ENCODE results near the gene OR4D11. TPM values are rescaled to one million over a fixed set of nuclear protein-coding genes. Genes with fewer than 3 reads are reported as not detected.
A peak's percentile ranks its signal among the peaks of the same experiment; 100 is the strongest.

OR4D11 gene
- total and polyA plus RNA-seq, 2 donors (not counting 3 experiments of a cell fraction or from before 2014, with no cell fraction given) = not detected

GRCh38 chr11:59510941-59511589, 7.7 kb downstream of the OR4D11 start, which contains the start of gene OR4D9:
OR4D9 (plus strand) TSS chr11:59511539; CDS start chr11:59514913, 3,374 bp downstream.
- no peaks in the 10 kb centered on the region for H3K9me3 ChIP-seq (replicated peaks; ENCODE audit: control insufficient read depth, insufficient read depth, low read length)
- no peaks in the 10 kb centered on the region for H3K9me1 ChIP-seq (replicated peaks; ENCODE audit: control insufficient read depth, extremely low read depth, insufficient read depth, low read length)
- no TSS peak for BruUV-seq (replicated peaks)
- ChIA-PET CTCF (interaction anchor here (0.9 to 2.1 kb wide), 5 partner anchors 8 to 340 kb away, joined by 3 to 14 read pairs (median 4); no protein-coding TSS in a partner anchor), POLR2A (interaction anchor here (0.7 kb wide), 1 partner anchor 19 kb away, joined by 3 read pairs; no protein-coding TSS in a partner anchor)
- H3K27ac ChIP-seq (ENCODE audit: insufficient read depth, low read depth, low read length) = peak within 1 kb of the TSS; percentile 50
- no peaks in the 10 kb centered on the region for H3K27me3 ChIP-seq (ENCODE audit: control insufficient read depth in 2 of 2, insufficient read depth in 2 of 2, low read length in 2 of 2)
- H3K9ac ChIP-seq (replicated peaks; ENCODE audit: extremely low read depth, insufficient read depth, low read length) = no peak within 1 kb of the TSS
- no peaks in the 10 kb centered on the region for H3K36me3 ChIP-seq (ENCODE audit: control insufficient read depth in 2 of 2, extremely low read depth in 1 of 2, insufficient read depth in 2 of 2, low read length in 2 of 2)
- FAIRE-seq = peak; percentile 83
- no peaks in the 10 kb centered on the region for H4K20me1 ChIP-seq (replicated peaks; ENCODE audit: control insufficient read depth, extremely low read depth, insufficient read depth, low read length)
- H3K79me2 ChIP-seq (ENCODE audit: control insufficient read depth, insufficient read depth, low read length) = no peaks in the 10 kb centered on the region
- dilution Hi-C loops (cut with MboI; ENCODE audit: extremely low pct_ligation_motif_present, low sequenced_read_pairs) = no loop called here
- intact Hi-C loops (cut with micrococcal nuclease) = loop anchor here (1.0 to 5.0 kb wide), 2 partner anchors 39 to 79 kb away; no protein-coding TSS in a partner anchor
- DNase-seq (ENCODE audit: low read depth, low spot score) = peak; percentile 83
- TF ChIP-seq POLR2A (IDR thresholded peaks at IDR 0.05; ENCODE audit: low read depth, low read length) (no peak), JUN (IDR thresholded peaks at IDR 0.05; ENCODE audit: borderline replicate concordance, insufficient read depth, insufficient read length, low read depth) (no peak), EZH2 (IDR thresholded peaks at IDR 0.05; ENCODE audit: borderline replicate concordance, low read depth, low read length, severe bottlenecking) (no peak), MAX (IDR thresholded peaks at IDR 0.05; ENCODE audit: insufficient read depth, insufficient read length) (no peak), GATA2 (IDR thresholded peaks at IDR 0.05; ENCODE audit: insufficient read depth, insufficient read length, low read depth, low read length) (peak; percentile 8), POLR2AphosphoS5 (IDR thresholded peaks at IDR 0.05; ENCODE audit: insufficient read depth, low read depth, low read length) (peak; percentile 47), CTCF (IDR thresholded peaks at IDR 0.05; ENCODE audit: extremely low read depth in 1 of 2, insufficient read depth in 1 of 2, low read depth in 1 of 2, low read length in 2 of 2) (no peak), FOS (IDR thresholded peaks at IDR 0.05; ENCODE audit: borderline replicate concordance, insufficient read depth, low read length) (peak; percentile 59)
- peak within 1 kb of the TSS in 1 of 3 experiments; percentile 30 for H3K4me3 ChIP-seq (replicated peaks in 1 of 3; ENCODE audit: insufficient read depth in 1 of 3, low read depth in 1 of 3, low read length in 3 of 3)
- H3K4me1 ChIP-seq (ENCODE audit: control insufficient read depth, extremely low read depth, insufficient read depth, low read length) = peaks cover 17% of the 10 kb centered on the region
- H3K4me2 ChIP-seq (ENCODE audit: insufficient read depth, low read length) = peak within 1 kb of the TSS; percentile 85
- peak within 1 kb of the TSS; percentile 88 for H2AFZ ChIP-seq (ENCODE audit: low read depth, low read length)
